ENCODE measurements around the gene NINL. TPM values are rescaled to one million over a fixed set of nuclear protein-coding genes. Genes with fewer than 3 reads are reported as not detected.

NINL gene
- total RNA-seq, 1 experiment from 2014 or later = 0.19 TPM

- no peaks in the 10 kb centered on the region for H3K36me3 ChIP-seq (ENCODE audit: insufficient read depth, low read length)
- H2AFZ ChIP-seq (ENCODE audit: low read length) = no peak overlapping the region
- H3K9me3 ChIP-seq (ENCODE audit: low read length) = no peaks in the 10 kb centered on the region
- no peak overlapping the region for H3K4me2 ChIP-seq (ENCODE audit: low read depth, low read length, poor library complexity, severe bottlenecking)
- H4K20me1 ChIP-seq (ENCODE audit: insufficient read depth, low read depth, low read length) = no peaks in the 10 kb centered on the region
- H3K27ac ChIP-seq (ENCODE audit: low read length) = no peak overlapping the region
- H3K9me2 ChIP-seq (replicated peaks; ENCODE audit: insufficient read depth, low read length) = no peaks in the 10 kb centered on the region
- DNase-seq = no peak
- no peak overlapping the region for H3K4me3 ChIP-seq (ENCODE audit: low read length)
- H3K4me1 ChIP-seq (ENCODE audit: low read length) = no peaks in the 10 kb centered on the region
- no peaks in the 10 kb centered on the region for H3K27me3 ChIP-seq (ENCODE audit: low read length)
- H3K9ac ChIP-seq (ENCODE audit: low read length) = no peak overlapping the region
- H3K79me2 ChIP-seq (ENCODE audit: low read length) = no peaks in the 10 kb centered on the region
These were observed 125.3 kb downstream of the NINL start for GRCh38 chr20:25459916-25460535.

GRCh38 chr20:25459111-25459830 lies 126.1 kb downstream of the NINL start:
- DNase-seq = no peak
- Histone ChIP-seq H3K4me1 (ENCODE audit: low read length) (no peaks in the 10 kb centered on the region), H3K79me2 (ENCODE audit: low read length) (no peaks in the 10 kb centered on the region), H3K27ac (ENCODE audit: low read length) (no peak overlapping the region), H3K27me3 (ENCODE audit: low read length) (no peaks in the 10 kb centered on the region), H3K9me3 (ENCODE audit: low read length) (no peaks in the 10 kb centered on the region), H3K9ac (ENCODE audit: low read length) (no peak overlapping the region), H2AFZ (ENCODE audit: low read length) (no peak overlapping the region), H3K4me2 (ENCODE audit: low read depth, low read length, poor library complexity, severe bottlenecking) (no peak overlapping the region), H3K4me3 (ENCODE audit: low read length) (no peak overlapping the region), H4K20me1 (ENCODE audit: insufficient read depth, low read depth, low read length) (no peaks in the 10 kb centered on the region), H3K9me2 (replicated peaks; ENCODE audit: insufficient read depth, low read length) (no peaks in the 10 kb centered on the region), H3K36me3 (ENCODE audit: insufficient read depth, low read length) (no peaks in the 10 kb centered on the region)

- Histone ChIP-seq H3K27me3 (ENCODE audit: low read length) (no peaks in the 10 kb centered on the region), H2AFZ (ENCODE audit: low read length) (no peak overlapping the region), H3K4me3 (ENCODE audit: low read length) (no peak overlapping the region), H3K4me2 (ENCODE audit: low read depth, low read length, poor library complexity, severe bottlenecking) (no peak overlapping the region), H3K79me2 (ENCODE audit: low read length) (no peaks in the 10 kb centered on the region), H3K36me3 (ENCODE audit: insufficient read depth, low read length) (no peaks in the 10 kb centered on the region), H3K9me3 (ENCODE audit: low read length) (no peaks in the 10 kb centered on the region), H4K20me1 (ENCODE audit: insufficient read depth, low read depth, low read length) (no peaks in the 10 kb centered on the region), H3K27ac (ENCODE audit: low read length) (no peak overlapping the region), H3K4me1 (ENCODE audit: low read length) (no peaks in the 10 kb centered on the region), H3K9ac (ENCODE audit: low read length) (no peak overlapping the region), H3K9me2 (replicated peaks; ENCODE audit: insufficient read depth, low read length) (no peaks in the 10 kb centered on the region)
- DNase-seq = no peak
These were observed 127.2 kb downstream of the NINL start for GRCh38 chr20:25457886-25458680.

- no peaks in the 10 kb centered on the region for H3K9me2 ChIP-seq (replicated peaks; ENCODE audit: insufficient read depth, low read length)
- H3K9me3 ChIP-seq (ENCODE audit: low read length) = no peaks in the 10 kb centered on the region
- H3K79me2 ChIP-seq (ENCODE audit: low read length) = no peaks in the 10 kb centered on the region
- no peak overlapping the region for H3K4me3 ChIP-seq (ENCODE audit: low read length)
- H3K4me1 ChIP-seq (ENCODE audit: low read length) = no peaks in the 10 kb centered on the region
- no peaks in the 10 kb centered on the region for H4K20me1 ChIP-seq (ENCODE audit: insufficient read depth, low read depth, low read length)
- H3K27ac ChIP-seq (ENCODE audit: low read length) = no peak overlapping the region
- H3K4me2 ChIP-seq (ENCODE audit: low read depth, low read length, poor library complexity, severe bottlenecking) = no peak overlapping the region
- no peak for DNase-seq
- no peak overlapping the region for H2AFZ ChIP-seq (ENCODE audit: low read length)
- H3K27me3 ChIP-seq (ENCODE audit: low read length) = no peaks in the 10 kb centered on the region
- H3K9ac ChIP-seq (ENCODE audit: low read length) = no peak overlapping the region
- H3K36me3 ChIP-seq (ENCODE audit: insufficient read depth, low read length) = no peaks in the 10 kb centered on the region
These were observed 131.0 kb downstream of the NINL start for GRCh38 chr20:25454153-25454900.

GRCh38 chr20:25453035-25453810 lies 132.1 kb downstream of the NINL start:
- H3K4me2 ChIP-seq (ENCODE audit: low read depth, low read length, poor library complexity, severe bottlenecking) = no peak overlapping the region
- H3K27ac ChIP-seq (ENCODE audit: low read length) = no peak overlapping the region
- no peaks in the 10 kb centered on the region for H3K9me3 ChIP-seq (ENCODE audit: low read length)
- H3K79me2 ChIP-seq (ENCODE audit: low read length) = no peaks in the 10 kb centered on the region
- no peaks in the 10 kb centered on the region for H4K20me1 ChIP-seq (ENCODE audit: insufficient read depth, low read depth, low read length)
- H3K36me3 ChIP-seq (ENCODE audit: insufficient read depth, low read length) = peaks cover 7% of the 10 kb centered on the region; the same call in 1 of the 2 replicates
- no peaks in the 10 kb centered on the region for H3K27me3 ChIP-seq (ENCODE audit: low read length)
- DNase-seq = no peak
- H3K4me1 ChIP-seq (ENCODE audit: low read length) = no peaks in the 10 kb centered on the region
- H3K9me2 ChIP-seq (replicated peaks; ENCODE audit: insufficient read depth, low read length) = no peaks in the 10 kb centered on the region
- no peak overlapping the region for H3K9ac ChIP-seq (ENCODE audit: low read length)
- no peak overlapping the region for H3K4me3 ChIP-seq (ENCODE audit: low read length)
- H2AFZ ChIP-seq (ENCODE audit: low read length) = no peak overlapping the region

GRCh38 chr20:25452333-25452732 lies 133.0 kb downstream of the NINL start:
- H3K4me3 ChIP-seq (ENCODE audit: low read length) = no peak overlapping the region
- H3K27ac ChIP-seq (ENCODE audit: low read length) = no peak overlapping the region
- no peaks in the 10 kb centered on the region for H3K79me2 ChIP-seq (ENCODE audit: low read length)
- H3K36me3 ChIP-seq (ENCODE audit: insufficient read depth, low read length) = peaks cover 16% of the 10 kb centered on the region
- no peaks in the 10 kb centered on the region for H4K20me1 ChIP-seq (ENCODE audit: insufficient read depth, low read depth, low read length)
- no peak overlapping the region for H3K4me2 ChIP-seq (ENCODE audit: low read depth, low read length, poor library complexity, severe bottlenecking)
- no peak overlapping the region for H3K9ac ChIP-seq (ENCODE audit: low read length)
- H3K27me3 ChIP-seq (ENCODE audit: low read length) = no peaks in the 10 kb centered on the region
- H3K9me2 ChIP-seq (replicated peaks; ENCODE audit: insufficient read depth, low read length) = no peaks in the 10 kb centered on the region
- no peak overlapping the region for H2AFZ ChIP-seq (ENCODE audit: low read length)
- DNase-seq = no peak
- no peaks in the 10 kb centered on the region for H3K4me1 ChIP-seq (ENCODE audit: low read length)
- H3K9me3 ChIP-seq (ENCODE audit: low read length) = no peaks in the 10 kb centered on the region

GRCh38 chr20:25447671-25448070 lies 137.7 kb downstream of the NINL start:
- no peaks in the 10 kb centered on the region for H3K4me1 ChIP-seq (ENCODE audit: low read length)
- H3K27ac ChIP-seq (ENCODE audit: low read length) = no peak overlapping the region
- no peaks in the 10 kb centered on the region for H3K9me2 ChIP-seq (replicated peaks; ENCODE audit: insufficient read depth, low read length)
- H3K4me3 ChIP-seq (ENCODE audit: low read length) = no peak overlapping the region
- no peaks in the 10 kb centered on the region for H3K27me3 ChIP-seq (ENCODE audit: low read length)
- H3K79me2 ChIP-seq (ENCODE audit: low read length) = 0 out of 2 replicates have a peak, but pooled peaks cover 2% of the 10 kb centered on the region
- H3K9me3 ChIP-seq (ENCODE audit: low read length) = no peaks in the 10 kb centered on the region
- no peak overlapping the region for H3K4me2 ChIP-seq (ENCODE audit: low read depth, low read length, poor library complexity, severe bottlenecking)
- DNase-seq = no peak
- peaks cover 50% of the 10 kb centered on the region for H3K36me3 ChIP-seq (ENCODE audit: insufficient read depth, low read length)
- H4K20me1 ChIP-seq (ENCODE audit: insufficient read depth, low read depth, low read length) = no peaks in the 10 kb centered on the region
- H2AFZ ChIP-seq (ENCODE audit: low read length) = no peak overlapping the region
- no peak overlapping the region for H3K9ac ChIP-seq (ENCODE audit: low read length)
